Ascending aorta (tissue), 2 donors: Measurements from ENCODE around the gene NUP153. TPM values are rescaled to one million over a fixed set of nuclear protein-coding genes. Genes with fewer than 3 reads are reported as not detected.

Experiments used
- DNase-seq, 2 donors: peaks; one replicate each; pipeline ENCODE4 v3.0.0-alpha.2; 2019; ENCODE audit warnings: low spot score in 2 of 2
- H3K27ac ChIP-seq, 2 donors: fragments of 200-600 bp; sonication (generic); one replicate each; pipeline ENCODE4 v1.5.1; 2016 to 2017; ENCODE audit warnings: mild to moderate bottlenecking in 1 of 2
- H3K27me3 ChIP-seq: fragments of 200-600 bp; sonication (generic); one replicate; pipeline ENCODE4 v1.5.1; 2017
- H3K36me3 ChIP-seq, 2 donors: fragments of 200-600 bp; sonication (generic); one replicate each; pipeline ENCODE4 v1.5.1; 2016
- H3K4me1 ChIP-seq, 2 donors: fragments of 200-600 bp; sonication (generic); one replicate each; pipeline ENCODE4 v1.5.1; 2016 to 2017; ENCODE audit warnings: mild to moderate bottlenecking in 1 of 2
- H3K4me3 ChIP-seq, 2 donors: fragments of 200-600 bp; sonication (generic); one replicate each; pipeline ENCODE4 v1.5.1; 2016 to 2017; ENCODE audit warnings: mild to moderate bottlenecking in 1 of 2
- H3K9me3 ChIP-seq, 2 donors: fragments of 200-600 bp; sonication (generic); one replicate each; pipeline ENCODE4 v1.5.1; 2016
- intact Hi-C: fragments of 100-400 bp; cut with DNase I; formaldehyde crosslinking; loops from one replicate; pipeline ENCODE4 v1.15.1; 2023
- total RNA-seq: library from RNA; depleted of rRNA; stranded (reverse); fragments of >200 nt; gene quantifications from one replicate; pipeline ENCODE4 v1.1.0, GENCODE V29; 2016
- TF ChIP-seq, protein P1 (sequence below), 3 experiments: fragments of 200-600 bp in 2 of 3; fragments of 450-650 bp in 1 of 3; sonication (generic) in 2 of 3; IDR thresholded peaks; one replicate each; pipeline ENCODE4 v1.5.1; 2016 to 2019; ENCODE audit warnings: antibody characterized with exemption in 3 of 3, mild to moderate bottlenecking in 1 of 3, moderate library complexity in 1 of 3

Gene NUP153
- total RNA-seq, 1 donor from 2014 or later, result 11.8 TPM

- H3K9me3 ChIP-seq, result no peaks in the 10 kb centered on the region
- intact Hi-C loops, result no loop called here
- H3K4me3 ChIP-seq, result no peak overlapping the region
- TF ChIP-seq, protein P1, sequence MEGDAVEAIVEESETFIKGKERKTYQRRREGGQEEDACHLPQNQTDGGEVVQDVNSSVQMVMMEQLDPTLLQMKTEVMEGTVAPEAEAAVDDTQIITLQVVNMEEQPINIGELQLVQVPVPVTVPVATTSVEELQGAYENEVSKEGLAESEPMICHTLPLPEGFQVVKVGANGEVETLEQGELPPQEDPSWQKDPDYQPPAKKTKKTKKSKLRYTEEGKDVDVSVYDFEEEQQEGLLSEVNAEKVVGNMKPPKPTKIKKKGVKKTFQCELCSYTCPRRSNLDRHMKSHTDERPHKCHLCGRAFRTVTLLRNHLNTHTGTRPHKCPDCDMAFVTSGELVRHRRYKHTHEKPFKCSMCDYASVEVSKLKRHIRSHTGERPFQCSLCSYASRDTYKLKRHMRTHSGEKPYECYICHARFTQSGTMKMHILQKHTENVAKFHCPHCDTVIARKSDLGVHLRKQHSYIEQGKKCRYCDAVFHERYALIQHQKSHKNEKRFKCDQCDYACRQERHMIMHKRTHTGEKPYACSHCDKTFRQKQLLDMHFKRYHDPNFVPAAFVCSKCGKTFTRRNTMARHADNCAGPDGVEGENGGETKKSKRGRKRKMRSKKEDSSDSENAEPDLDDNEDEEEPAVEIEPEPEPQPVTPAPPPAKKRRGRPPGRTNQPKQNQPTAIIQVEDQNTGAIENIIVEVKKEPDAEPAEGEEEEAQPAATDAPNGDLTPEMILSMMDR (IDR thresholded peaks at IDR 0.05), result no peak
- no peak overlapping the region for H3K27ac ChIP-seq
- peaks cover 13 to 46% of the 10 kb centered on the region in 2 donors for H3K36me3 ChIP-seq
- no peak for DNase-seq
- no peaks in the 10 kb centered on the region for H3K4me1 ChIP-seq
- no peaks in the 10 kb centered on the region for H3K27me3 ChIP-seq
These were observed 95.9 kb downstream of the NUP153 start for GRCh38 chr6:17610835-17611234.

DNA sequence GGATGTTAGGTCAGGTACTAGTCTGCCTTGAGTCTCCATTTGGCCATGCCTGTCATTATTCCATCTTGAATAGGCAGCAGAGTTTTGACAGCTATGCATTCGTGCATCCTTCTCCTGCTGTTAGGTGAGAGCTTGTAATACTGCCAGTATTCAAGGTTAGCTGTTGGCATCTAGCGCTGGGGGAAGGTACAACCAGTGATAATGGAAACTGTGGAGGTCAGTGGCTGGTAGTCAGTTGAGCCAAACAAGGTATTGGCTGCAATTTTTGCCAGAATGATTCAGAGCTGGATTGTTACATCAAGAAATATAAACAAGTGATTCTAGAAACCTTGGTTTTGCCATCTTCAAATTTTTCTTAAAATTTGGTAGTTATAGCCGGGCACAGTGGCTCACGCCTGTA is 100.1 kb downstream of the NUP153 start:
- intact Hi-C loops, result no loop called here
- DNase-seq, result no peak
- H3K4me1 ChIP-seq, result peaks cover 0 to 4% of the 10 kb centered on the region in 2 donors
- H3K27ac ChIP-seq, result no peak overlapping the region
- H3K4me3 ChIP-seq, result no peak overlapping the region
- H3K36me3 ChIP-seq, result peaks cover 8 to 41% of the 10 kb centered on the region in 2 donors
- H3K27me3 ChIP-seq, result no peaks in the 10 kb centered on the region
- H3K9me3 ChIP-seq, result no peaks in the 10 kb centered on the region
- TF ChIP-seq, protein P1 (IDR thresholded peaks at IDR 0.05), result no peak

DNA sequence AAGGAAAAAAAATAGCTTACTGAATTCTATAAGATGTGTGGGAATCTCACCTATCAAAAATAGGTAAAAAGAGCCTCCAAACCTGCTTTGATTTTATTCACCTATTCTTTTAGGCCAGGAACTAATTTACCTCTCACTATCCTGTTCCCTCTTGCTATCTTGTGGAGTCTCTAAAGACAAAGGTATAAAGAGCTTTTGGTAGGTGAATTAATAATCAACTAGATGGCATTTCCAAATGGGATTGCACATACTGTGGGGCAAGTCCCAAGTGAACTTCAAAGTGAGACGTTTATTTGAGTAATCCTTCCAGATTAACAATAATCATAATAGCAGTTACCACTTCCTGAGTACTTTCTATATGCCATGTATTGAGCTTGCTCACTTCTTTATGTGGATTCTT is 103.8 kb downstream of the NUP153 start:
- TF ChIP-seq, protein P1 (IDR thresholded peaks at IDR 0.05), result no peak
- Histone ChIP-seq H3K27ac (no peak overlapping the region), H3K4me3 (no peak overlapping the region), H3K9me3 (no peaks in the 10 kb centered on the region), H3K4me1 (peaks cover 0 to 4% of the 10 kb centered on the region in 2 donors), H3K36me3 (peaks cover 8 to 25% of the 10 kb centered on the region in 2 donors), H3K27me3 (no peaks in the 10 kb centered on the region)
- no peak for DNase-seq
- intact Hi-C loops, result no loop called here

GRCh38 chr6:17601386-17601703 is 105.4 kb downstream of the NUP153 start:
- Histone ChIP-seq H3K36me3 (peaks cover 3 to 16% of the 10 kb centered on the region in 2 donors), H3K9me3 (no peaks in the 10 kb centered on the region), H3K27me3 (no peaks in the 10 kb centered on the region), H3K4me3 (peak overlapping the region; percentile 94 to 98), H3K27ac (peak overlapping the region; percentile 94 to 97), H3K4me1 (peaks cover 0 to 4% of the 10 kb centered on the region in 2 donors)
- TF ChIP-seq, protein P1 (IDR thresholded peaks at IDR 0.05), result no peak
- intact Hi-C loops, result loop anchor here (2.0 kb wide), 1 partner anchor 37 kb away; no protein-coding TSS in a partner anchor
- no peak for DNase-seq

- Histone ChIP-seq H3K27me3 (no peaks in the 10 kb centered on the region), H3K4me3 (peak overlapping the region; percentile 94 to 98), H3K36me3 (peaks cover 3 to 12% of the 10 kb centered on the region in 2 donors), H3K27ac (peak overlapping the region; percentile 94 to 97), H3K4me1 (peaks cover 0 to 4% of the 10 kb centered on the region in 2 donors), H3K9me3 (no peaks in the 10 kb centered on the region)
- TF ChIP-seq, protein P1 (IDR thresholded peaks at IDR 0.05), result peak in 1 of 3 experiments; percentile 27
- intact Hi-C loops, result loop anchor here (1.0 to 2.0 kb wide), 2 partner anchors 38 to 106 kb away; partner anchors contain the start of gene NUP153
- peak in 1 of 2 donors; percentile 72 for DNase-seq
These were observed 106.0 kb downstream of the NUP153 start for GRCh38 chr6:17600527-17601385.
